ENCODE measurements around the gene SLC66A1.

DNA sequence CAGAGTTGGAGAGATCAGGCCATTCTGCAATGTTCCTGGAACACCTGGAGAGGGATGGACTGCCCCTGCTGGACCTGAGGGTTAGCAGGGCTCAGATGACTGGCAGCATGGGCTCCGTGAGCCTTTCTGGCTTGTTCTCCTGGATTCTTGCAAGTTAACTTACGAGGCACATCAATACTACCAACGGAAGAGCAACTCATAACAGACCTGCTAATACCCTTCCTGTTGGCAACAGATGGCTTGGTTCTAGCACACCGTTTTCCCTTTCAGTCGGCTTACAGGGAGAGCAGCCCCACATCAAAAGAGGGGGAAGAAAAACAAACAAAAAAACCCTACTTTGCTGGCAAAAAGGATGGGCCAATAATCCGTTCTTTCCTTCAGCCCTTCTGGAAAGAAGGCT, 47.9 kb downstream of the SLC66A1 start:
- TF ChIP-seq, protein P1, sequence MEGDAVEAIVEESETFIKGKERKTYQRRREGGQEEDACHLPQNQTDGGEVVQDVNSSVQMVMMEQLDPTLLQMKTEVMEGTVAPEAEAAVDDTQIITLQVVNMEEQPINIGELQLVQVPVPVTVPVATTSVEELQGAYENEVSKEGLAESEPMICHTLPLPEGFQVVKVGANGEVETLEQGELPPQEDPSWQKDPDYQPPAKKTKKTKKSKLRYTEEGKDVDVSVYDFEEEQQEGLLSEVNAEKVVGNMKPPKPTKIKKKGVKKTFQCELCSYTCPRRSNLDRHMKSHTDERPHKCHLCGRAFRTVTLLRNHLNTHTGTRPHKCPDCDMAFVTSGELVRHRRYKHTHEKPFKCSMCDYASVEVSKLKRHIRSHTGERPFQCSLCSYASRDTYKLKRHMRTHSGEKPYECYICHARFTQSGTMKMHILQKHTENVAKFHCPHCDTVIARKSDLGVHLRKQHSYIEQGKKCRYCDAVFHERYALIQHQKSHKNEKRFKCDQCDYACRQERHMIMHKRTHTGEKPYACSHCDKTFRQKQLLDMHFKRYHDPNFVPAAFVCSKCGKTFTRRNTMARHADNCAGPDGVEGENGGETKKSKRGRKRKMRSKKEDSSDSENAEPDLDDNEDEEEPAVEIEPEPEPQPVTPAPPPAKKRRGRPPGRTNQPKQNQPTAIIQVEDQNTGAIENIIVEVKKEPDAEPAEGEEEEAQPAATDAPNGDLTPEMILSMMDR (conservative IDR thresholded peaks at IDR 0.05; ENCODE audit: low read length), result no peak
- TF ChIP-seq EZH2phosphoT487 (IDR thresholded peaks at IDR 0.05; ENCODE audit: borderline replicate concordance), result no peak

All from Loucy (cell line).